Measurements from ENCODE around the gene HOXA11. TPM values are rescaled to one million over a fixed set of nuclear protein-coding genes. Genes with fewer than 3 reads are reported as not detected.

The HOXA11 gene
- total RNA-seq, 6 donors from 2014 or later: not detected

DNA sequence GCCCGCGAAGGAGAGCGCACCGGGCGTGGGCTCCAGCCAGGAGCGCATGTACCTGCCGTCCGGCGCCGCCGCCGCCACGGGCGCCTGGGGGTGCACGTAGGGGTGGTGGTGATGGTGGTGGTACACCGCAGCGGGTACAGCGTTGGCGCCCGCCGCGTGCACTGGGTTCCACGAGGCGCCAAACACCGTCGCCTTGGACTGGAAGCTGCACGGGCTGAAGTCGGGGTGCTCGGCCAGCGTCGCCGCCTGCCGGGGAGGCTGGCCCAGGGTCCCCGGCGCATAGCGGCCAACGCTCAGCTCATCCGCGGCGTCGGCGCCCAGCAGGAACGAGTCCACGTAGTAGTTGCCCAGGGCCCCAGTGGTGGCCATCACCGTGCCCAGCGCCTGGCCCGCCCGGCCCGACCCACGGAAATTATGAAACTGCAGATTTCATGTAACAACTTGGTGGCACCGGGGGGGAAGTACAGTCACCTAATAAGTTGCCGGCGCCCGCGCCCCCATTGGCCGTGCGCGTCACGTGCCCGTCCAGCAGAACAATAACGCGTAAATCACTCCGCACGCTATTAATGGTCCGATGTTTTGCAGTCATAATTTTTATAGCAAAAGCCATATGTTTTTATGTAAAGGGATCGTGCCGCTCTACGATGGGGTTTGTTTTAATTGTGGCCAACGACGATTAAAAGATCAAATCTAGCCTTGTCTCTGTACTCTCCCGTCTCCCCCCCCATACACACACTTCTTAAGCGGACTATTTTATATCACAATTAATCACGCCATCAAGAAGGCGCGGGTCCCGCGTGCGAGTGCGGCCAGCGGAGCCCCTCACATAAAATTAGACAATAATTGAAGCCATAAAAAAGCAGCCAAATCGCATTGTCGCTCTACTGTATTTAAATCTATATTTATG lies 19.7 kb downstream of the HOXA11 start, which contains the start of gene HOXA9:
Gene HOXA9 (minus strand): TSS at position 449 of the 907 bp plus-strand sequence. CDS start 80 bp downstream, at position 369.
- DNase-seq: peak; percentile 73 to 92
- ATAC-seq (ENCODE audit: low FRiP score in 2 of 2): peak in 1 of 2 donors; percentile 21
- Histone ChIP-seq H3K4me3 (peak within 1 kb of the TSS in 3 of 4 donors; percentile 35 to 49 (median 48)), H3K36me3 (no peaks in the 10 kb centered on the region), H3K27ac (peak within 1 kb of the TSS in 1 of 4 donors; percentile 9), H3K9me3 (peaks cover 0 to 5% (median 0%) of the 10 kb centered on the region in 4 donors), H3K27me3 (peaks cover 2 to 77% (median 51%) of the 10 kb centered on the region in 4 donors), H3K4me1 (peaks cover 9 to 61% (median 49%) of the 10 kb centered on the region in 4 donors)
- TF ChIP-seq, protein P1, sequence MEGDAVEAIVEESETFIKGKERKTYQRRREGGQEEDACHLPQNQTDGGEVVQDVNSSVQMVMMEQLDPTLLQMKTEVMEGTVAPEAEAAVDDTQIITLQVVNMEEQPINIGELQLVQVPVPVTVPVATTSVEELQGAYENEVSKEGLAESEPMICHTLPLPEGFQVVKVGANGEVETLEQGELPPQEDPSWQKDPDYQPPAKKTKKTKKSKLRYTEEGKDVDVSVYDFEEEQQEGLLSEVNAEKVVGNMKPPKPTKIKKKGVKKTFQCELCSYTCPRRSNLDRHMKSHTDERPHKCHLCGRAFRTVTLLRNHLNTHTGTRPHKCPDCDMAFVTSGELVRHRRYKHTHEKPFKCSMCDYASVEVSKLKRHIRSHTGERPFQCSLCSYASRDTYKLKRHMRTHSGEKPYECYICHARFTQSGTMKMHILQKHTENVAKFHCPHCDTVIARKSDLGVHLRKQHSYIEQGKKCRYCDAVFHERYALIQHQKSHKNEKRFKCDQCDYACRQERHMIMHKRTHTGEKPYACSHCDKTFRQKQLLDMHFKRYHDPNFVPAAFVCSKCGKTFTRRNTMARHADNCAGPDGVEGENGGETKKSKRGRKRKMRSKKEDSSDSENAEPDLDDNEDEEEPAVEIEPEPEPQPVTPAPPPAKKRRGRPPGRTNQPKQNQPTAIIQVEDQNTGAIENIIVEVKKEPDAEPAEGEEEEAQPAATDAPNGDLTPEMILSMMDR (IDR thresholded peaks at IDR 0.05): peak in 1 of 6 experiments; percentile 14
- TF ChIP-seq POLR2AphosphoS5 (IDR thresholded peaks at IDR 0.05): no peak
- WGBS, 2 donors: 8 to 12% methylated on average over 27 to 68 of the region's 82 CpGs

DNA sequence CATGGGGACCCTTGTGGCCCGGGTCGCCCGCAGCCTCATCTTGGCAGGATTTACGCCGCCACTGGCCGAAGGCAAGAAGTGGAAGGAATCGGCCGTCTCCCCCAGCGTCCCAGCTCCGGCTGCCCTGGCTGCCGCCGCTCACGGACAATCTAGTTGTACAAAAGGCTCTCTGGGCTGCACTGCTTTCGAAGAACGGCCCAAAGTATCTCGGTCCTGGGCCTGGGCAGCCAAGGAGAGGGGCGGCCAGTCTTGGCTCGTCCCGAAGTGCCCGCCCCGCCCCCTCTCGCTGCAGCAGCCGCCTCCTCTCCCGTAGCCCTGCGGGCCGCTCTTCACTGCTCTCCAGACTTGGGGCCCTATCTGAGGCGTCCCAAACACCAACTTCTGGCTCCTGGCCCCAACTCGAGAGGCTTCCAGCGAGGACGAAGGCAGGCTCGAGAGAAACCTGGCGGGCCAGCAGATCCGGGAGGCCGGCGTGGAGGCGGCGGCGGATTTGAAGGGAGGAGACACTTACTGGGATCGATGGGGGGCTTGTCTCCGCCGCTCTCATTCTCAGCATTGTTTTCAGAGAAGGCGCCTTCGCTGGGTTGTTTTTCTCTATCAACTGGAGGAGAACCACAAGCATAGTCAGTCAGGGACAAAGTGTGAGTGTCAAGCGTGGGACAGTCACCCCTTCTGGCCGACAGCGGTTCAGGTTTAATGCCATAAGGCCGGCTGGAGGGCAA lies 20.5 kb downstream of the HOXA11 start:
- Histone ChIP-seq H3K4me1 (peaks cover 7 to 59% (median 48%) of the 10 kb centered on the region in 4 donors), H3K9me3 (peaks cover 0 to 5% (median 0%) of the 10 kb centered on the region in 4 donors), H3K4me3 (peak overlapping the region in 3 of 4 donors; percentile 35 to 49 (median 48)), H3K27ac (peak overlapping the region in 1 of 4 donors; percentile 9), H3K36me3 (no peaks in the 10 kb centered on the region), H3K27me3 (peaks cover 2 to 70% (median 44%) of the 10 kb centered on the region in 4 donors)
- 15 to 17% methylated on average over 29 to 47 of the region's 47 CpGs for WGBS, 2 donors
- TF ChIP-seq, protein P1 (IDR thresholded peaks at IDR 0.05): no peak
- TF ChIP-seq EP300 (IDR thresholded peaks at IDR 0.05): no peak
- TF ChIP-seq POLR2AphosphoS5 (IDR thresholded peaks at IDR 0.05): no peak
- TF ChIP-seq POLR2A (IDR thresholded peaks at IDR 0.05): no peak
- ATAC-seq (ENCODE audit: low FRiP score in 2 of 2): no peak
- peak in 1 of 2 donors; percentile 82 for DNase-seq

DNA sequence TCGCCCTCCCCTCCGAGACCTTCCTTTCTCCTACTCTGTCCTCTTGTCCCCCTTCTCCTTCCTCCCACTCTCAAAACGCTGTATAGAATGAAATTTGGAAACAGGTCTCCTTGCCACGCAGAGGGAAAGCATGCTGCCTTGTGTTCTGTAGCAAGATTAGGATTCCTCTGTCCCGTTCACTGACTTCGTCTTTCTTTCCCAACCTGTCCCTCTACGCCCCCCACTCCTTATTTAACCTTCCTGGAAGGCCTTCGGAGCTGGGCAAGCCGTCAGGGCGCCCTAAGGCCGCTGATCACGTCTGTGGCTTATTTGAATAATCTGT lies 21.0 kb downstream of the HOXA11 start:
- Histone ChIP-seq H3K27ac (no peak overlapping the region), H3K4me3 (peak overlapping the region in 3 of 4 donors; percentile 35 to 49 (median 48)), H3K4me1 (peaks cover 7 to 56% (median 45%) of the 10 kb centered on the region in 4 donors), H3K27me3 (peaks cover 2 to 68% (median 40%) of the 10 kb centered on the region in 4 donors), H3K36me3 (no peaks in the 10 kb centered on the region), H3K9me3 (peaks cover 0 to 5% (median 0%) of the 10 kb centered on the region in 4 donors)
- WGBS, 2 donors: 40 to 44% methylated on average over 12 of the region's 12 CpGs
- no peak for ATAC-seq (ENCODE audit: low FRiP score in 2 of 2)
- no peak for DNase-seq
- TF ChIP-seq EP300 (IDR thresholded peaks at IDR 0.05): no peak
- TF ChIP-seq POLR2AphosphoS5 (IDR thresholded peaks at IDR 0.05): no peak
- no peak for TF ChIP-seq POLR2A (IDR thresholded peaks at IDR 0.05)
- TF ChIP-seq, protein P1 (IDR thresholded peaks at IDR 0.05): no peak

DNA sequence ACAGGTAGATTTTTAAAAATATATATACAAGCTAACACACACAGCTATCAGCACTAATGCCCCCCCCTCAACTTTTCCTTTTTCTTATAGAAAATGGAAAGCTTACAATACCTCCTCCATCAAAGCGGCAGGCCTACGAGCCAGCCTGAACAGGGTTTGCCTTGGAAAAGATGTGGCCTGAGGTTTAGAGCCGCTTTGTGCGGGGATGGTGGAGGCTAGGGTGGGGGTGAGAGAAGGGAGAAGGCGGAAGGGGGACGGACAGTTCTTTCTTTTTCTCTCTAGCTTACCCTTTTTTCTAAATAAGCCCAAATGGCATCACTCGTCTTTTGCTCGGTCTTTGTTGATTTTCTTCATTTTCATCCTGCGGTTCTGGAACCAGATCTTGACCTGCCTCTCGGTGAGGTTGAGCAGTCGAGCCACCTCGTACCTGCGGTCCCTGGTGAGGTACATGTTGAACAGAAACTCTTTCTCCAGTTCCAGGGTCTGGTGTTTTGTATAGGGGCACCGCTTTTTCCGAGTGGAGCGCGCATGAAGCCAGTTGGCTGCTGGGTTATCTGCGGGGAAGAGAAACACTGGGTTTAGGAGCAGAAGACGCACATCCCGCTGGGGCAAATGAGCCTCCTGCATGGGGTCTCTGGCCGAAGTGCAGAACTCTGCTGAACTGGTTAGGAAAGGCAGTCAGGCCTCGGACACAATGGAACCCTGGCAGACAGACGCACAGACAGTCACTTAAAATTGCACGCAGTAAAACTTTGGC lies 21.6 kb downstream of the HOXA11 start:
- peaks cover 2 to 68% (median 37%) of the 10 kb centered on the region in 4 donors for H3K27me3 ChIP-seq
- peak overlapping the region in 2 of 4 donors; percentile 48 to 49 for H3K4me3 ChIP-seq
- peaks cover 0 to 5% (median 0%) of the 10 kb centered on the region in 4 donors for H3K9me3 ChIP-seq
- DNase-seq (no peak), ATAC-seq (ENCODE audit: low FRiP score in 2 of 2) (no peak)
- TF ChIP-seq POLR2AphosphoS5 (IDR thresholded peaks at IDR 0.05): no peak
- no peak for TF ChIP-seq EP300 (IDR thresholded peaks at IDR 0.05)
- TF ChIP-seq POLR2A (IDR thresholded peaks at IDR 0.05): no peak
- TF ChIP-seq, protein P1 (IDR thresholded peaks at IDR 0.05): no peak
- H3K4me1 ChIP-seq: peaks cover 7 to 56% (median 45%) of the 10 kb centered on the region in 4 donors
- WGBS, 2 donors: 54 to 63% methylated on average over 23 to 24 of the region's 24 CpGs
- no peak overlapping the region for H3K27ac ChIP-seq
- no peaks in the 10 kb centered on the region for H3K36me3 ChIP-seq
